SH-SY5Y (cell line): ENCODE measurements around the gene CPLANE2.

Experiments used
- GATA2 ChIP-seq: IDR thresholded peaks from 2 replicates; pipeline ENCODE4 v1.6.1; 2011; ENCODE audit warnings: mild to moderate bottlenecking, low read depth, low read length
- GATA3 ChIP-seq: IDR thresholded peaks from 2 replicates; pipeline ENCODE4 v1.6.1; 2011; ENCODE audit warnings: low read depth, mild to moderate bottlenecking, low read length, moderate library complexity

DNA sequence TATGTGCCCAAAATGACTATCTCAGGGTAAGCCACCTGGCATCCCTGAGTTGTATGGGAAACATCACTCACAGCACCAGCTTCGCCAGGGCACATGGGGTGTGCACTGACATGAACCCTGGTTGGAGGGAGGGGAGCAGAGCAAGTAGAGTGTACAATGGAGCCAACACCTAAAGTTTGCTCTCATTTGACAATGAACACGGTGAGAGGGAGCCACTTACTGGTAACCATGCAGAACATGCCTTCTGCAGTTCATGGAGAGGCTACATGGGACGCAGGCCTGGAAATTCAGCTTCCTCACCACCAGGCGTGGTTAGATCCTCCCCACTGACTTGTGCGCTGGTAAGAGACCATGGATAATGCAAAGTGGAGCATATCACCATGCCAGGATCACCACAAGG, 10.0 kb upstream of the CPLANE2 start:
- TF ChIP-seq GATA3 (no peak), GATA2 (no peak)
